DND-41 (cell line): ENCODE results near the gene PVALEF.

Experiments used
- ATAC-seq: fragments of 200-7000 bp; cut with Tn5 transposase; 3 replicates; pipeline ENCODE4 v1.9.1; 2021; ENCODE audit warnings: low read depth; ENCODE audit not compliant: insufficient read depth
- DNase-seq: peaks from one replicate; pipeline ENCODE4 v3.0.0-alpha.2; 2020
- H2AFZ ChIP-seq: 2 replicates; pipeline ENCODE4 v1.6.0; 2012; ENCODE audit warnings: low read depth, low read length
- H3K27ac ChIP-seq: 2 replicates; pipeline ENCODE4 v1.5.1; 2012; ENCODE audit warnings: low read length, inconsistent platforms
- H3K27me3 ChIP-seq: fragments of 200-600 bp; sonication (generic); 2 replicates; pipeline ENCODE4 v1.6.0; 2012; ENCODE audit warnings: low read length, mild to moderate bottlenecking, inconsistent platforms; ENCODE audit not compliant: insufficient read depth, poor library complexity
- H3K36me3 ChIP-seq: 2 replicates; pipeline ENCODE4 v1.5.1; 2012; ENCODE audit warnings: low read length, inconsistent platforms; ENCODE audit not compliant: insufficient read depth
- H3K4me1 ChIP-seq: 2 replicates; pipeline ENCODE4 v1.5.1; 2012; ENCODE audit warnings: mild to moderate bottlenecking, low read length; ENCODE audit not compliant: insufficient read depth
- H3K4me2 ChIP-seq: 2 replicates; pipeline ENCODE4 v1.6.0; 2012; ENCODE audit warnings: mild to moderate bottlenecking, moderate library complexity, low read length, inconsistent platforms; ENCODE audit not compliant: insufficient read depth
- H3K4me3 ChIP-seq, 2 experiments: fragments of 200-600 bp in 1 of 2; shearing (Covaris generic) in 1 of 2; 2 replicates each; pipeline ENCODE4 v1.5.1; 2012 to 2016; ENCODE audit warnings: inconsistent platforms in 2 of 2, low read length in 2 of 2, mild to moderate bottlenecking in 2 of 2, low read depth in 1 of 2, moderate library complexity in 1 of 2
- H3K79me2 ChIP-seq: 2 replicates; pipeline ENCODE4 v1.6.0; 2012; ENCODE audit warnings: low read length, inconsistent platforms; ENCODE audit not compliant: insufficient read depth
- H3K9ac ChIP-seq: 2 replicates; pipeline ENCODE4 v1.6.0; 2012; ENCODE audit warnings: low read depth, mild to moderate bottlenecking, inconsistent platforms, low read length, moderate library complexity
- H3K9me3 ChIP-seq: 2 replicates; pipeline ENCODE4 v1.5.1; 2012; ENCODE audit warnings: low read length, moderate library complexity, mild to moderate bottlenecking, inconsistent platforms; ENCODE audit not compliant: insufficient read depth, severe bottlenecking
- H4K20me1 ChIP-seq: 2 replicates; pipeline ENCODE4 v1.6.0; 2012; ENCODE audit warnings: low read length; ENCODE audit not compliant: insufficient read depth
- EZH2 ChIP-seq: IDR thresholded peaks from 3 replicates; pipeline ENCODE4 v1.6.1; 2012; ENCODE audit warnings: borderline replicate concordance, low read depth, mild to moderate bottlenecking, moderate library complexity, low read length, inconsistent platforms; ENCODE audit not compliant: severe bottlenecking
- TF ChIP-seq, protein P1 (sequence below): IDR thresholded peaks from 2 replicates; pipeline ENCODE4 v1.5.1; 2012; ENCODE audit warnings: borderline replicate concordance, low read length, moderate library complexity, mild to moderate bottlenecking; ENCODE audit not compliant: poor library complexity, severe bottlenecking; ENCODE audit errors: extremely low read depth

Gene PVALEF

DNA sequence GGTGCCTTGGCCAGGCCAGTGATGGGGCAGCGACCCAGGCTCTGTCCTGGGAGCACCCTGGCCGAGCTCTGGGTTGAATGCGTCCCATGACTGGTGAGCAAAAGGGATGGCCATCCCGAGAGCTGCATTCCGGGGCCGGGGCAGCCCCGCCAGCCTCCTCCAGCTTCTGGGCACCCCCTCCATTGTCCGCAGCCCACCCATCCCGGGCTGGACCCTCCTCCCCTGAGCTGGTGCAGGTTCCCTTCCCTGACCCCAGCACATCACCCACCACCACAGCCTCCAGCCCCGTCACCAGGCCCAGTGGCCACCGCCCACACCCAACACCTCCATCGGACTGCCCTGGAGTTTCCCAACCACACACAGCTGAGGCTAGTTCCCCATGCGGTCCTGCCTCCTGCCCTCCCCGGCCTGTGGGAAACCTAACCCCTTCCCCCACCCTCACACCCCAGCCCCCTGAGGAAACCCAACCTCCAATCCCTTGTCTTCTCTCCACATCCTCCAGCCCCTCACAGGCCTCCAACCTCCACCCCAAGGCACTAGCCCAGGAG lies 16.2 kb upstream of the PVALEF start:
- no peaks in the 10 kb centered on the region for H3K9me3 ChIP-seq
- no peaks in the 10 kb centered on the region for H3K4me1 ChIP-seq
- H3K27me3 ChIP-seq = peaks cover 3% of the 10 kb centered on the region
- no peak overlapping the region for H3K4me2 ChIP-seq
- DNase-seq = no peak
- no peak overlapping the region for H3K4me3 ChIP-seq
- H2AFZ ChIP-seq = no peak overlapping the region
- no peak overlapping the region for H3K9ac ChIP-seq
- no peak for ATAC-seq
- TF ChIP-seq EZH2 = no peak
- TF ChIP-seq, protein P1, sequence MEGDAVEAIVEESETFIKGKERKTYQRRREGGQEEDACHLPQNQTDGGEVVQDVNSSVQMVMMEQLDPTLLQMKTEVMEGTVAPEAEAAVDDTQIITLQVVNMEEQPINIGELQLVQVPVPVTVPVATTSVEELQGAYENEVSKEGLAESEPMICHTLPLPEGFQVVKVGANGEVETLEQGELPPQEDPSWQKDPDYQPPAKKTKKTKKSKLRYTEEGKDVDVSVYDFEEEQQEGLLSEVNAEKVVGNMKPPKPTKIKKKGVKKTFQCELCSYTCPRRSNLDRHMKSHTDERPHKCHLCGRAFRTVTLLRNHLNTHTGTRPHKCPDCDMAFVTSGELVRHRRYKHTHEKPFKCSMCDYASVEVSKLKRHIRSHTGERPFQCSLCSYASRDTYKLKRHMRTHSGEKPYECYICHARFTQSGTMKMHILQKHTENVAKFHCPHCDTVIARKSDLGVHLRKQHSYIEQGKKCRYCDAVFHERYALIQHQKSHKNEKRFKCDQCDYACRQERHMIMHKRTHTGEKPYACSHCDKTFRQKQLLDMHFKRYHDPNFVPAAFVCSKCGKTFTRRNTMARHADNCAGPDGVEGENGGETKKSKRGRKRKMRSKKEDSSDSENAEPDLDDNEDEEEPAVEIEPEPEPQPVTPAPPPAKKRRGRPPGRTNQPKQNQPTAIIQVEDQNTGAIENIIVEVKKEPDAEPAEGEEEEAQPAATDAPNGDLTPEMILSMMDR = no peak
- H3K79me2 ChIP-seq = no peaks in the 10 kb centered on the region
- H4K20me1 ChIP-seq = no peaks in the 10 kb centered on the region; the same call in 1 of the 2 replicates
- no peak overlapping the region for H3K27ac ChIP-seq
- H3K36me3 ChIP-seq = no peaks in the 10 kb centered on the region

DNA sequence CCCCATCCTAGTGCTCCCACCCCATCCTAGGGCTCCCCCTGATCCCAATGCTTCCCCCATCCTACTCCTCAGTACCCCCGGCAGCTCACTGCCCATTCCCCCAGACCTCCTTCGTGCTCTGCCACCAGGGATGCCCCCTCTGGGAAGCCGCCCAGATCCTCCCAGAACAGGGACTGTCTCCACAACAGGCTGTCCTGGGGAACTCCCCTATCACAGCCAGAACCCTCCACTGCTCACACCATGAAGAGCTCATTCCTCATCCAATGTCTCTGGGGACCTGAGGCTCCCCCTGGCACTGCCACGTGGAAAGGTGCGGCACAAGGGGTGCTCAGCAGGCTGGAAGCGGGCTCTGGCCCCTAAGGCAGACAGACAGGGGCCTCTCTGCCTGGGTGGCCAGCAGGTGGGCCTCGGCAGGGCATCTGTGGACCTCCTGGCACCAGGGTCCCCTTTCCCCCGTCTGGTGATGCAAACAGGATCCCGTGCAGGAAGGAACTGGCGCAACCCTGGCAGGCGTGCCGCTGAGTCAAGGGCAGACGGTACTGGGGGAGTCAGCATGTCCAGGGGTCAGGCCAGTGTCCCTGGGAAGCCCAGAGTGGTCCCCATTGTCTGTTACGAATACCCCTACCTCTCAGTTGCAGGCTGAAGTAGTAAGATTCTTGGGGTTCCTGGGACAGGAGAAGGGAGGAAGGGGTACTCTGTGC lies 14.8 kb upstream of the PVALEF start:
- no peak overlapping the region for H3K27ac ChIP-seq
- H4K20me1 ChIP-seq = no peaks in the 10 kb centered on the region; the same call in 1 of the 2 replicates
- no peak overlapping the region for H3K4me3 ChIP-seq
- H3K9me3 ChIP-seq = no peaks in the 10 kb centered on the region
- no peaks in the 10 kb centered on the region for H3K4me1 ChIP-seq
- H2AFZ ChIP-seq = no peak overlapping the region
- ATAC-seq (no peak), DNase-seq (no peak)
- no peak overlapping the region for H3K4me2 ChIP-seq
- H3K36me3 ChIP-seq = no peaks in the 10 kb centered on the region
- TF ChIP-seq, protein P1 = no peak
- no peak for TF ChIP-seq EZH2
- H3K27me3 ChIP-seq = peaks cover 3% of the 10 kb centered on the region
- H3K9ac ChIP-seq = no peak overlapping the region
- H3K79me2 ChIP-seq = no peaks in the 10 kb centered on the region

DNA sequence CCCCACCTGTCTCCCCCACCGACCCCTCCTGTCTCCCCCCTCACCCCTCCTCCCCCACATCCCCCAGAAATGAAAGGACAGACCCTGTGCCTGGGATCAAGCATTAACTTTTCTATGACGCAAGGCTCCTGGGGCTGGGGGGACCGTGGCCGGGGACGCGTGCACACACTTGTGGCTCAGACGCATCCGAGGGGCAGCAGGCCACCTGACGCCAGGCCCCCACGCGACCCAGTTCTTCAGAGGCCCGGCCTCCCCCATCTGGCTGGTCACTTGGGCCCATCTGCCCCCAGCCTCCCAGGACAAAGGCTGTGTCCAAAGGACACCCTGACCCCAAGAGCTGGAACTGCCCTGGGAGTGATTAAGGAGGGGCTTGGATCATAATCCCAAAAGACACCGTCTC lies 14.0 kb upstream of the PVALEF start:
- Histone ChIP-seq H3K4me2 (no peak overlapping the region), H3K9me3 (no peaks in the 10 kb centered on the region), H3K9ac (no peak overlapping the region), H4K20me1 (no peaks in the 10 kb centered on the region; the same call in 1 of the 2 replicates), H3K79me2 (no peaks in the 10 kb centered on the region), H2AFZ (no peak overlapping the region), H3K4me3 (no peak overlapping the region), H3K27me3 (peaks cover 3% of the 10 kb centered on the region), H3K4me1 (no peaks in the 10 kb centered on the region), H3K36me3 (no peaks in the 10 kb centered on the region), H3K27ac (no peak overlapping the region)
- ATAC-seq = no peak
- no peak for DNase-seq
- TF ChIP-seq, protein P1 = no peak
- TF ChIP-seq EZH2 = no peak
